ENCODE results near the gene THSD4.

- TF ChIP-seq EP300 (conservative IDR thresholded peaks at IDR 0.05; ENCODE audit: poor library complexity, severe bottlenecking): no peak
- no peak for TF ChIP-seq CTCF (IDR thresholded peaks at IDR 0.05; ENCODE audit: poor library complexity, severe bottlenecking)
- no peak for TF ChIP-seq EZH2 (IDR thresholded peaks at IDR 0.05; ENCODE audit: borderline replicate concordance, insufficient read depth, low read length, poor library complexity, severe bottlenecking)
- no peak for TF ChIP-seq RAD21 (conservative IDR thresholded peaks at IDR 0.05)
- no peak for TF ChIP-seq SMC3 (conservative IDR thresholded peaks at IDR 0.05; ENCODE audit: poor library complexity)
- no peak for TF ChIP-seq POLR2AphosphoS5 (IDR thresholded peaks at IDR 0.05)
Observed at GRCh38 chr15:71316911-71317310, 201.6 kb downstream of the THSD4 start.

All from neural cell (in vitro differentiated cells).